ENCODE measurements around the gene ANKUB1. TPM values are rescaled to one million over a fixed set of nuclear protein-coding genes. Genes with fewer than 3 reads are reported as not detected.

ANKUB1 gene, protein sequence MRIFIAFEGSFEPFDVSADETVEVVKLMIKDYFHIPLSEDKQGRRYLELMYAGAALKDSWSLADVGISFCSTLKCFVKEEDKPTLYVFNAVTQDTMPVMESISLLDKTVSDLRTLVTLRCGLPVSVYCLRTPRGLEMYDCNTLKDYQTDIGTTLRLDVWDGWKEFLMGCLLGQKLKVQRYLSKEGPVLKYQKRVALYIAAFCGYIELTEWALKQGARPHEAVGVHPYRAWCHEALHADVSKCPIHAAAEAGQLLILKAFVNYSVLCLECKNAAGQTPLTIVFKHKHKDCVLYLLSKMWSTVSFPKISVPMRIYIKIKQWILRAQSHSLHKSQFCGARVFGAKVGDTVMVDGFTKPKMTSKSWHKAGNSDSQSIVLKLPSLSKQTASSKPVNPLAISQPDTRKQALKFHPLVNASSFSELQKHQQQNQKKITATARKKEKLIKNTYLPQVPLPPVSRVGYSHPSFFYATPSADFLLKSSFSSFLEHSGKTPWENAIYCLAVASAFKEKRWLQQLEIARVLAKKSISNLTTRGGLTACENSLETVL
- total RNA-seq (2021; ENCODE audit: unreplicated experiment), result not detected
- 0.04 TPM in 1 of 2 replicates, not detected in the other for polyA plus RNA-seq (2012)
- not detected for Bru-seq, nascent RNA
- BruChase-seq, experiment 1, labeled RNA remaining after a 6-hour chase, result percentile 13 among the genes with signal in this experiment
- BruChase-seq, experiment 2, labeled RNA remaining after a 2-hour chase, result percentile 8 among the genes with signal in this experiment
- long read RNA-seq, result 0 reads

DNA sequence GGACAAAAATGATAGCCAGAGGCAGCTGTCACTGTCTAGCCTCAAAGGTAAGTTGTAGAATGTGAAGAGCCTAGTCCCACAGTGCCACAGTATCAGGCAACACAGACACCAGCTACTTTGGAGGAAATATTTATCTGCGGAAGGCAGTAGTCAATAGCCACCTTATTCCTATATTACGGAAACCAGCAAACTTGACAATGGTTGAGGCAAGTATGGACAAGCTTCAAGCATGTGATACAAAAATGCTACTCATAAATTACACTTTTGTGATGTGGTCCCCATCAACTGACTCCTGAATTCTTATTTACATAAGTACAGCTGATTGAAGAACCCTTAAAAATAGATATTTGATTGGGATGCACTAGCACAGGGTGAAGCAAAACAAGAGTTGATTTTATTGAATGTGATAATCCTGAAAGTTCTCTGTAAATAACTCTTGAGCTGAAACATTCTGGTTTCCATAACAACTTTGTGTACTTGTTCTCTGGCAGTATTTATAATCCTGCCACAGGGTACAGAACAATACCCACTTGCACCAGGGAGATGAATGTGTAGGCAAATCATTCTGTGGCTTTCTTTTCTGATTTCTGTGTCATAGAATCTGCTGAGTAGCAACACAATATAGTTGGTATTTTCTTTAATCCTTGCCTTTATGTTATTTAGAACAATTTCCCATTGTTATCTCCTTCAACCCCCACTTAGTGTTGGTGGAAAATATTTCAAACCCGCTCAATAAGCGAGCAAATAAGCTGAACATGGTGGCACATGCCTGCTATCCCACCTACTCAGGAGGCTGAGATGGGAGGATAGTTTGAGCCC lies at the start of gene ANKUB1:
Gene ANKUB1 (minus strand): TSS at position 103 of the 819 bp plus-strand sequence. CDS start 188 bp downstream, outside the sequence.
- H3K27ac ChIP-seq (ENCODE audit: low read depth, low read length), result no peak within 1 kb of the TSS
- no peak within 1 kb of the TSS for H3K4me3 ChIP-seq (replicated peaks in 1 of 2; ENCODE audit: low read depth in 1 of 2, low read length in 2 of 2)
- intact Hi-C loops (cut with micrococcal nuclease), result no loop called here
- ChIA-PET CTCF (interaction anchor here (0.9 kb wide), 1 partner anchor 21 kb away, joined by 3 read pairs; no protein-coding TSS in a partner anchor), RAD21 (ENCODE audit: low non-redundant PET in 1 of 2, low total read pairs in 2 of 2, uncharacterized antibody in 2 of 2, unreplicated experiment in 2 of 2) (no interaction called here), POLR2A (interaction anchor here (1.3 kb wide), 1 partner anchor 15 kb away, joined by 3 read pairs; no protein-coding TSS in a partner anchor)
- ATAC-seq (no peak), DNase-seq (ENCODE audit: low read depth, low spot score) (no peak)
- no peaks in the 10 kb centered on the region for H3K27me3 ChIP-seq (ENCODE audit: insufficient read depth, low read length)
- H3K79me2 ChIP-seq (ENCODE audit: insufficient read depth, low read length), result no peaks in the 10 kb centered on the region
- no peaks in the 10 kb centered on the region for H3K36me3 ChIP-seq (ENCODE audit: control insufficient read depth in 1 of 2, insufficient read depth in 2 of 2, low read length in 2 of 2)
- TF ChIP-seq EZH2phosphoT487 (IDR thresholded peaks at IDR 0.05; ENCODE audit: borderline replicate concordance), result no peak
- no peak for TF ChIP-seq POLR2AphosphoS5 (IDR thresholded peaks at IDR 0.05; ENCODE audit: low read depth, low read length)
- no peak for TF ChIP-seq JUND (IDR thresholded peaks at IDR 0.05)
- no peak for TF ChIP-seq ZFX (IDR thresholded peaks at IDR 0.05)
- TF ChIP-seq FOSL1 (IDR thresholded peaks at IDR 0.05; ENCODE audit: low read depth), result no peak
- TF ChIP-seq EZH2 (IDR thresholded peaks at IDR 0.05), result no peak
- no peak for TF ChIP-seq TCF7L2 (IDR thresholded peaks at IDR 0.05; ENCODE audit: borderline replicate concordance, extremely low read depth, insufficient read depth, insufficient read length)
- TF ChIP-seq, protein P1, sequence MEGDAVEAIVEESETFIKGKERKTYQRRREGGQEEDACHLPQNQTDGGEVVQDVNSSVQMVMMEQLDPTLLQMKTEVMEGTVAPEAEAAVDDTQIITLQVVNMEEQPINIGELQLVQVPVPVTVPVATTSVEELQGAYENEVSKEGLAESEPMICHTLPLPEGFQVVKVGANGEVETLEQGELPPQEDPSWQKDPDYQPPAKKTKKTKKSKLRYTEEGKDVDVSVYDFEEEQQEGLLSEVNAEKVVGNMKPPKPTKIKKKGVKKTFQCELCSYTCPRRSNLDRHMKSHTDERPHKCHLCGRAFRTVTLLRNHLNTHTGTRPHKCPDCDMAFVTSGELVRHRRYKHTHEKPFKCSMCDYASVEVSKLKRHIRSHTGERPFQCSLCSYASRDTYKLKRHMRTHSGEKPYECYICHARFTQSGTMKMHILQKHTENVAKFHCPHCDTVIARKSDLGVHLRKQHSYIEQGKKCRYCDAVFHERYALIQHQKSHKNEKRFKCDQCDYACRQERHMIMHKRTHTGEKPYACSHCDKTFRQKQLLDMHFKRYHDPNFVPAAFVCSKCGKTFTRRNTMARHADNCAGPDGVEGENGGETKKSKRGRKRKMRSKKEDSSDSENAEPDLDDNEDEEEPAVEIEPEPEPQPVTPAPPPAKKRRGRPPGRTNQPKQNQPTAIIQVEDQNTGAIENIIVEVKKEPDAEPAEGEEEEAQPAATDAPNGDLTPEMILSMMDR (IDR thresholded peaks at IDR 0.05 in 2 of 3, conservative IDR thresholded peaks at IDR 0.05 in 1 of 3; ENCODE audit: borderline replicate concordance in 1 of 3, insufficient read depth in 1 of 3, low read depth in 2 of 3, low read length in 2 of 3), result no peak
- no peak for TF ChIP-seq SP1 (IDR thresholded peaks at IDR 0.05; ENCODE audit: low read depth)
- no peak within 1 kb of the TSS for H3K9ac ChIP-seq (ENCODE audit: low read length)
- BruUV-seq (replicated peaks), result no TSS peak
- H3K9me3 ChIP-seq (ENCODE audit: control insufficient read depth in 1 of 2, insufficient read depth in 1 of 2, low read depth in 1 of 2, low read length in 2 of 2), result no peaks in the 10 kb centered on the region
- H3K4me1 ChIP-seq (ENCODE audit: control insufficient read depth in 1 of 2, insufficient read depth in 2 of 2, low read length in 2 of 2), result peaks cover 7 to 15% of the 10 kb centered on the region in 2 experiments; a peak in 3 of 4 replicates
- no peaks in the 10 kb centered on the region for H4K20me1 ChIP-seq (ENCODE audit: insufficient read depth)
- H3K9me2 ChIP-seq (ENCODE audit: insufficient read depth), result no peaks in the 10 kb centered on the region
- peak within 1 kb of the TSS; percentile 59 for H2AFZ ChIP-seq (ENCODE audit: low read depth, low read length, poor library complexity, severe bottlenecking)
- no peak within 1 kb of the TSS for H3K4me2 ChIP-seq (ENCODE audit: low read length)

All from HCT116 (cell line).